Measurements from ENCODE around the gene MTHFD2.

DNA sequence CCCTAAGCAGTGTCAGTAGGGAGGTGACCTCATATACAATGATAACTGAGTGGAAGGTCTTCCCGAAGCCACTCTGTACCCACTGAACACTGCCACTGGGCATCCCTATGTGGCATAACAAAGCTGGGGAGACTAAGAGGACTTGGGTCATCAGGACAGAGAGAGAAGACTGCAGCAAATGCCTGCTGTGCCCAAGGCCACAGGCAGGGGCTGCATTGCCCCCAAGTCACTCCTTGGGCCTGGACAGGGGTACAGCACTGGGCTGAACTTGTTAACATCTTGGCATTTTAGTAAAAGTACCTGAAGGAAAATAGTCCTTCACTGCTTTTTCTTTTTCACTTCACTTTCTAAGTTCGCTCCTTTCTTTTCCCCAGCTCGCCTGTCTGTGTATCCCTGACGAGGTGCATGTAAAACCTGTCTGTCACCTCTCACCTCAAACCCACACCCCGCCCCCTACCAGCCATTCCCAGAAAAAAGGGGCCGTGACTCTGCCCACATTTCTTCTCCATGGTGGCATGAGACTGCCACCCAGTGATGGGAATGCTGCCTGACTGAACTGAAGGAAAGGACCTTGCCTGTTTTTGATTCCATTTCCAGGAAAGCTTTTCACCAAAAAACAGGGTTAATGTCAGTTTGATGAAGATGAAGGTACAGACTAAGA, 62.9 kb downstream of the MTHFD2 start:
- peak; percentile 8; the same call in 1 of the 2 replicates for TF ChIP-seq CTCF (IDR thresholded peaks at IDR 0.05; ENCODE audit: low read length)
- no peak for TF ChIP-seq EZH2 (IDR thresholded peaks at IDR 0.05; ENCODE audit: borderline replicate concordance, low read length)
